Measurements from ENCODE around the gene PRSS27. TPM values are rescaled to one million over a fixed set of nuclear protein-coding genes. Genes with fewer than 3 reads are reported as not detected.

PRSS27 gene
- total and polyA plus RNA-seq, 9 donors = 0.75 to 1.8 (median 1.6) TPM

DNA sequence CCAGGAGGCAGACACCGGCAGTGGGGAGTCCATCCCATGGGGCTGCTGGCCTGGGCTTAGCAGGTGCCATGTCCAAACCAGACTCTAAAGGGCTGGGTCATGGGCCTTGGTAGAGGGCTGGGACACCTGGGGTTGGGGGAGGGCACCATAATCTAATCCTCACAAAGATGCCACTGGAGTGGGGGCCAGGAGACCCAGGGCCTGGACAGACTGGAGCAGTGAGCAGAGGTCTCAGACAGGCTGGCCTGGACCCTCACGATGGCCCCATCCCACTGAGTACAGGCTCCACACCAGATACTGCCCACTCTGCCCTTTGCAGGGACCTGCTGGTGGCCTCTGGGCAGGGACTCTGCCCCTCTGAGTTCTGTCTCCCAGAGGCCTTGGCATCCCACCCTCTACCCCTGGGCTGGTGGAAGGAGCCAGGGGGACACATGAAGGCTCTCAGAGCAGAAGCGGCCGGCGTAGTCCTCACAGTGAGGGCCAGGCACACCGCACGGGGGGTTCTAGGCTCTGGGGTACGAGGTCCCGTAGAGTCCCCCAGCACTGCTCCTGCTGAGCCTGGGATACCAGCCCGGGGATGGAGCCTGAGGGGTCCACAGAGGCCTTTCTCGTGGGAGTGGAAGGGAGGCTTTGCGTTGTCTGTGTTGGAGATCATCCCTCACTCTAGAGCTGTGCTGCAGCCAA lies 22.4 kb upstream of the PRSS27 start:
- DNase-seq = no peak
- H3K4me3 ChIP-seq (ENCODE audit: low read length) = no peak overlapping the region
- no peaks in the 10 kb centered on the region for H3K9me3 ChIP-seq (replicated peaks; ENCODE audit: control insufficient read depth, low read depth, low read length)
- H3K27me3 ChIP-seq (ENCODE audit: control insufficient read depth, insufficient read depth, low read length) = no peaks in the 10 kb centered on the region
- WGBS (ENCODE audit: insufficient coverage) = 85% methylated on average over 7 of the region's 12 CpGs
- no peak overlapping the region for H3K27ac ChIP-seq (ENCODE audit: low read length)
- peaks cover 3% of the 10 kb centered on the region for H3K4me1 ChIP-seq (ENCODE audit: control insufficient read depth, insufficient read depth, low read length)
- no peaks in the 10 kb centered on the region for H3K36me3 ChIP-seq (ENCODE audit: control insufficient read depth, insufficient read depth, low read length)

DNA sequence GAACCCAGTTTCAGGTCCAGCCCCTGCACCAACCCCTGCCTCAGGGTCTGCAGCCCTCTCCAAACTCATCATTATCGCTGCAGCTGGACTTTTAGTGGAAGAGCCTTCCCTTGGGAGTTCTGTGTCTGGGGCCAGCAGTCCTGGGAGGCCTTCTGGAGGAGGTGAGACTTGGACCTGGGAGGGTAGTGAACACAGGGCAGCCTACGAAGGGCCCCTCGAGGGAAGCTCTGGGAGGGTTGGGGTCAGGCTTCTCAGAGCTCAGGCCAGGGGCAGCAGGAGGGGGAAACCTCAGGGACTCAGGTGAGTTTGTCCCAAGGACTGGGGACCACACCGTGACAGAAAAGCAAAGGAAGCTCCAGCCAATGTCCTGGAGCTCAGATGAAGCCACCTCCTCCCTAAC lies 21.1 kb upstream of the PRSS27 start:
- H3K27me3 ChIP-seq (ENCODE audit: control insufficient read depth, insufficient read depth, low read length) = no peaks in the 10 kb centered on the region
- whole genome bisulfite sequencing (ENCODE audit: insufficient coverage) = 94% methylated on average over 3 of the region's 4 CpGs

DNA sequence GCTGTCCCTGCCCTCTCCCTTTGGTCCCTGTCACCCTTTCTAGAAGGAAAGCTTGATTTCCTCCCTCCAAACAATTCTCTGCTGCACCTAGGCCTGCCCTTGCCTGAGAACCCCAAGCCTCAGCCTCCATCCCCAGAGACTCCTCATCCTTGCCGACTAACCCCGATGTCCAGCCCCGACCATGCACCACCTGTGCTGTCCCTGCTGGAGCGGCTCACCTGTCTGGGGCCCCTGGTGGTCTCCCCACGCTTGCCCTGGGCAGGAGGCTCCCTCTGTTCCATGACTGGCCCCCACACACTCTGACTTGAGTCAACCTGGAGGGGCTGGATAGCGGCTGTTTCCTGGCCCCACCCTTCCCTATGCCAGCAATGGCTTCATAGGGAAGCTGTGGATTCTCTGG lies 20.5 kb upstream of the PRSS27 start:
- H3K27me3 ChIP-seq (ENCODE audit: control insufficient read depth, insufficient read depth, low read length) = no peaks in the 10 kb centered on the region
- no peaks in the 10 kb centered on the region for H3K36me3 ChIP-seq (ENCODE audit: control insufficient read depth, insufficient read depth, low read length)
- H3K27ac ChIP-seq (ENCODE audit: low read length) = no peak overlapping the region
- peaks cover 3% of the 10 kb centered on the region for H3K4me1 ChIP-seq (ENCODE audit: control insufficient read depth, insufficient read depth, low read length)
- no peaks in the 10 kb centered on the region for H3K9me3 ChIP-seq (replicated peaks; ENCODE audit: control insufficient read depth, low read depth, low read length)
- DNase-seq = no peak
- 81% methylated on average over 5 of the region's 6 CpGs for WGBS (ENCODE audit: insufficient coverage)
- H3K4me3 ChIP-seq (ENCODE audit: low read length) = no peak overlapping the region

More for the DNA sequence above, 21.1 kb upstream of the PRSS27 start:
- DNase-seq = no peak
- Histone ChIP-seq H3K36me3 (ENCODE audit: control insufficient read depth, insufficient read depth, low read length) (no peaks in the 10 kb centered on the region), H3K9me3 (replicated peaks; ENCODE audit: control insufficient read depth, low read depth, low read length) (no peaks in the 10 kb centered on the region), H3K4me1 (ENCODE audit: control insufficient read depth, insufficient read depth, low read length) (peaks cover 3% of the 10 kb centered on the region), H3K4me3 (ENCODE audit: low read length) (no peak overlapping the region), H3K27ac (ENCODE audit: low read length) (no peak overlapping the region)

DNA sequence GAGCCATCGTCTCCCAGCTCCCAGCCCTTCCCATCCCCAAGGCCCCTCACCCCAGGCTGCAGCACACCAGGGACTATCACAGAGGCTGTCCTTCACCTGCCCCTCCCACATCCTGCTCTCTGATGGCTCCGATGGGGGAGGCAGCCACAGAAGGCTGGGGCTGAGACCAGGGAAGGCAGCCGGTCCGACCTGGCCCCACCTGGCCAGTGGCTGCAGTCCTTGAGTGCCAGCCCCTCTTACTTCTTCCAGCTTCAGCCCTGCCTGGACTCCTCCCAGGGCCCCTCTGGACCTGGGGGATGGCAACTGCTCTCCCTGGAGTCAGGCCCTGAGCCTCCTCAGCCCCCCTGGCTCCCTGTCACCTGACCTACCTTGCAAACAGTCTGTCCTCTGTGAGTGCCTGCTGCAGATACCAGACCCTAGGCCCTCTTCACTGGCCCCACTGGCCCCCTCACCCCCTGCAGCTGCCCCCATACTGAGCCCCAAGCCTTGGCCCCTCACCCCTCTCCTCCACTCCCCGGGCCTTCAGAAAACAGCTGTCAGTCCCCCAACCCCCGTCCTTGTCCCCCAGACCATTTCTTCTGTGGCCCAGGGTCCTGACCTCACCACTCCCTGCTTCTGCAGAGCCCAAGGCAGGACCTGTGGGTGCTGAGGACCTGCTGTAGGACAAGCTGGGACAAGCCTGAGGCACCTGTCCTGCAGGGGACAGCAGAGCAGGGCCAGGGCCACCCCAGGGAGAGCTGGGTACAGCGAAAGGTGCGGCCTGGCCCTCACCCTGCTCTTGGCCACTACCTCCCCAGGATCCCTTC lies 19.8 kb upstream of the PRSS27 start:
- H3K9me3 ChIP-seq (replicated peaks; ENCODE audit: control insufficient read depth, low read depth, low read length) = no peaks in the 10 kb centered on the region
- peaks cover 2% of the 10 kb centered on the region for H3K27me3 ChIP-seq (ENCODE audit: control insufficient read depth, insufficient read depth, low read length)
- WGBS (ENCODE audit: insufficient coverage) = 55% methylated on average over 5 of the region's 8 CpGs
- H3K4me1 ChIP-seq (ENCODE audit: control insufficient read depth, insufficient read depth, low read length) = peaks cover 3% of the 10 kb centered on the region
- DNase-seq = no peak
- H3K4me3 ChIP-seq (ENCODE audit: low read length) = no peak overlapping the region
- H3K27ac ChIP-seq (ENCODE audit: low read length) = no peak overlapping the region
- H3K36me3 ChIP-seq (ENCODE audit: control insufficient read depth, insufficient read depth, low read length) = no peaks in the 10 kb centered on the region

DNA sequence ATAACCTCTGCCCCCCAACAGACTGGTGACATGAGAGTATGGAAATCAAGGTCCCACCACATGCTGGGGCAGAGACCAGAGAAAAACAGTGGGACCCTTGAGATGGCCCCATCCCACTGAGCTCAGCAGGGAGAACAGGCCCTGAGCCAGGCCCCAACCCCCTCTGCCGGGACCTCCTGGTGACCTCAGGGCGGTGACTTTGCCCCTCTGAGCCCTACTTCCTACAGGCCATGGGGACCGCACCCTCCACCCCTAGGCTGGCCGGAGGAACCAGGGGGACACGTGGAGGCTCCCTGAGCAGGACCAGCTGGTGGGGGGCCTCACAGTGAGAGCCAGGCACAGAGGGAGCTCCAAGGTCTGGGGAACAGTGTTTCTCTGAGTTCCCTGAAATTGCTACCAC lies 18.6 kb upstream of the PRSS27 start:
- H3K4me1 ChIP-seq (ENCODE audit: control insufficient read depth, insufficient read depth, low read length) = peaks cover 3% of the 10 kb centered on the region
- no peak for DNase-seq
- no peak overlapping the region for H3K27ac ChIP-seq (ENCODE audit: low read length)
- H3K27me3 ChIP-seq (ENCODE audit: control insufficient read depth, insufficient read depth, low read length) = peaks cover 4% of the 10 kb centered on the region
- no peaks in the 10 kb centered on the region for H3K36me3 ChIP-seq (ENCODE audit: control insufficient read depth, insufficient read depth, low read length)
- no peaks in the 10 kb centered on the region for H3K9me3 ChIP-seq (replicated peaks; ENCODE audit: control insufficient read depth, low read depth, low read length)
- no peak overlapping the region for H3K4me3 ChIP-seq (ENCODE audit: low read length)
- WGBS (ENCODE audit: insufficient coverage) = 72% methylated on average over 4 of the region's 5 CpGs

DNA sequence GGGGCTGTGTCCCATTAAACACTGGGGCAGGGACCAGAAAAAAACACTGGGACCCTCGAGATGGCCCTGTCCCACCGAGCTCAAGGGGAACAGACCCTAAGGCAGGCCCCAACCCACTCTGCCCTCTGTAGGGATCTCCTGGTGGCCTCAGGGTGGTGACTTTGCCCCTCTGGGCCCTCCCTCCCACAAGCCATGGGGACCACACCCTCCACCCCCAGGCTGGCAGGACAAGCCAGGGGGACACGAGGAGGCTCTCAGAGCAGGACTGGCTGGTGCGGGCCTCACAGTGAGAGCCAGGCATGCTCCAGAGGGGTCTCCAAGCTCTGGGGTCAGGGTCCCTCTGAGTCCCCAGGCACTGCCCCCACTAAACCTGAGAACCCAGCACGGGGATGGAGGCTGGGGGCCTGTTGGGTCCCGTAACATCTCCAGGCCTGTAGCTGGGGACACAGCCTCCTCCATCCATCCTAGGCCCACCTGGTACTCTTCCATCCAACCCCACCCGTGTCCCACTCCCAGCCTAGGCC lies 17.9 kb upstream of the PRSS27 start:
- Histone ChIP-seq H3K27ac (ENCODE audit: low read length) (no peak overlapping the region), H3K9me3 (replicated peaks; ENCODE audit: control insufficient read depth, low read depth, low read length) (no peaks in the 10 kb centered on the region), H3K4me3 (ENCODE audit: low read length) (no peak overlapping the region), H3K4me1 (ENCODE audit: control insufficient read depth, insufficient read depth, low read length) (peaks cover 3% of the 10 kb centered on the region), H3K27me3 (ENCODE audit: control insufficient read depth, insufficient read depth, low read length) (peaks cover 5% of the 10 kb centered on the region), H3K36me3 (ENCODE audit: control insufficient read depth, insufficient read depth, low read length) (no peaks in the 10 kb centered on the region)
- WGBS (ENCODE audit: insufficient coverage) = 72% methylated on average over 7 of the region's 7 CpGs
- no peak for DNase-seq

DNA sequence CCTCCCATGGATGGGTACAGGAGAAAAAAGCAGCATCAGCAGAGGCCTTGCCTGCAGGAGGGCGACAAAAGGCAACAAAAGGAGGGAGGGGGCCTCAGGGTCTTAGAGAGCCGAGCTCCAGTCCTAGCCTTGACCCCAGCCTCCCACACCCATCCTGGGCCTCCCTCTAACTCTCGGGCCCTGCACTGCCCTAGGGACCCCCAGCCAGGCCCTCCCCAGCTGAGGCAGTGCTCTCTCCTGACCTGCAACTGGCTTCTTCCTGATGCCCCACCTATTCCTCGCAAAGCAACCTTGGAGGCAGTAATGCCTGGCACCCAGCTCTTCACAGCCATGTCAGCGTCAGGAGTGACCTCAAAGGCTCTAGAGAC lies 17.2 kb upstream of the PRSS27 start:
- 53% methylated on average over 2 of the region's 5 CpGs for WGBS (ENCODE audit: insufficient coverage)
- Histone ChIP-seq H3K27ac (ENCODE audit: low read length) (no peak overlapping the region), H3K4me1 (ENCODE audit: control insufficient read depth, insufficient read depth, low read length) (peaks cover 3% of the 10 kb centered on the region), H3K9me3 (replicated peaks; ENCODE audit: control insufficient read depth, low read depth, low read length) (no peaks in the 10 kb centered on the region), H3K36me3 (ENCODE audit: control insufficient read depth, insufficient read depth, low read length) (no peaks in the 10 kb centered on the region), H3K27me3 (ENCODE audit: control insufficient read depth, insufficient read depth, low read length) (peaks cover 5% of the 10 kb centered on the region), H3K4me3 (ENCODE audit: low read length) (no peak overlapping the region)
- no peak for DNase-seq

DNA sequence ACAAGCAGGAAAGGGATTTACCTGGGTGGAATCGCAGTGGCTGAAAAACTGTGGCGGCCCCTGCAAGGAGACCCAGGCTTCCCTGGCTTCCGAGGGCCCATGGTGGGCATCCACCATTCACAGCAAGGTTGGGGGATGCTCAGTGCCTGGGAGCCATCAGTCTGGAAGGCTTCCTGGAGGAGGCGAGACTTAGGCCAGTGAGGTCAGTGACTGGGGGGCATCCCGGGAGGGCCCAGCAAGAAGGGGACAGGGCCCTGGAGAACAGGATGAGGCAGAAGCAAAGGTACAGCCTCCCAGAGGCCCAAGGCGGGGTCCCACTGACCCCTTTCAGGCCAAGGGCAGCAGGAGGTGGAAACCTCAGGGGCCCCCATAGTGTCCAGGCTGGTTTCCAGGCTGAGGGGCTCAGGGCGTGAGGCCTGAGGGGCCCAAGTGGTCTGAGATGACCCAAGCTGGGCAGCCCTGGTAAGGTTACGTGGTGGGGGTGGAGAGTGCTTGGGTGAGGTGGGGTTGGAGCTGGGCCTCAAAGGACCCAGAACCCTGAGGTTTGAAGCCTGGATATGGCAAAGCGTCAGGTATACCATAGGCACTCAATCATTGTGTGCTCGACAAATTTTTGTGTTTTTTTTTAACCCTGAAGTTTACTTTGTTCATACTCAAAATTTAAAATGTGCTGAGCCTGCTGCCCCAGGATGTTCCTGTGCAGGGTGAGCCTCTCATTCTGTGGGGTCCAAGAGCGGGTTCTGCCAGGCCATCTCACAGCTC lies 16.6 kb upstream of the PRSS27 start:
- H3K4me1 ChIP-seq (ENCODE audit: control insufficient read depth, insufficient read depth, low read length) = peaks cover 3% of the 10 kb centered on the region
- H3K27ac ChIP-seq (ENCODE audit: low read length) = no peak overlapping the region
- peaks cover 5% of the 10 kb centered on the region for H3K27me3 ChIP-seq (ENCODE audit: control insufficient read depth, insufficient read depth, low read length)
- no peaks in the 10 kb centered on the region for H3K36me3 ChIP-seq (ENCODE audit: control insufficient read depth, insufficient read depth, low read length)
- WGBS (ENCODE audit: insufficient coverage) = 82% methylated on average over 9 of the region's 11 CpGs
- no peak overlapping the region for H3K4me3 ChIP-seq (ENCODE audit: low read length)
- DNase-seq = no peak
- H3K9me3 ChIP-seq (replicated peaks; ENCODE audit: control insufficient read depth, low read depth, low read length) = no peaks in the 10 kb centered on the region

DNA sequence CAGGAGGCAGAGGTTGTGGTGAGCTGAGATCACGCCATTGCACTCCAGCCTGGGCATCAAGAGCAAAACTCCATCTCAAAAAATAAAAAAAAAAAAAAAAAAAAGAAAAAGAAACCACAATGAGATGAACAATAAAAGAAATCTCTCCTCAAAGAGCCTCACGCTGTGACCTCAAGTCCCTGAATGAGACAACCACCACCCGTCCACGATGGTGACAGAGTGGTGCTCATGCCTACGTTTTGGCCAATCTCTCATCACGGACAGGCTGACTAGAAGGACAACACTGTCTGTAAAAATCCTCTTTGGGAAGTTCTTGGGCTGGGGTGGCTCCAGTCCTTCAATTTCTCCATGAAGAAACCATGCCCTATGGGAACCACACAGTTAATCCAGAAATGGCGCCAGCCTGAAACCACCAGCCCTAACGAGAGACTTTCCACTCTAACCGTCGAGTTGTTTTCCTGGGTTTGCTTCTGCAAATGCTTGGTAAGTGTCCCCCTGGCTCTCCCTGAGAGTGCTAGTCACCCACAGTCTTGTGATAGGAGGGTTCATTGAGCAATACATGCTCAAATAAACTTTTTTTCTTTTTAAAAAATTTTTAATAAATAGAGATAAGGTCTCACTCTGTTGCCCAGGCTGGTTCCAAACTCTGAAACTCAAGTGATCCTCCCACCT lies 15.0 kb upstream of the PRSS27 start:
- 81% methylated on average over 6 of the region's 10 CpGs for WGBS (ENCODE audit: insufficient coverage)
- peaks cover 3% of the 10 kb centered on the region for H3K4me1 ChIP-seq (ENCODE audit: control insufficient read depth, insufficient read depth, low read length)

More for the DNA sequence above, 15.0 kb upstream of the PRSS27 start:
- Histone ChIP-seq H3K4me3 (ENCODE audit: low read length) (no peak overlapping the region), H3K27ac (ENCODE audit: low read length) (no peak overlapping the region), H3K36me3 (ENCODE audit: control insufficient read depth, insufficient read depth, low read length) (no peaks in the 10 kb centered on the region), H3K9me3 (replicated peaks; ENCODE audit: control insufficient read depth, low read depth, low read length) (no peaks in the 10 kb centered on the region), H3K27me3 (ENCODE audit: control insufficient read depth, insufficient read depth, low read length) (peaks cover 5% of the 10 kb centered on the region)
- no peak for DNase-seq
